Panc1 (cell line): ENCODE measurements around the gene EGFLAM. TPM values are rescaled to one million over a fixed set of nuclear protein-coding genes. Genes with fewer than 3 reads are reported as not detected.

ENCODE experiments used
- ATAC-seq: fragments of 200-7000 bp; cut with Tn5 transposase; 2 replicates; pipeline ENCODE4 v1.9.1; 2020; ENCODE audit warnings: mild to moderate bottlenecking, moderate library complexity
- BruUV-seq: library from RNA; stranded (reverse); fragments of 400-500 nt; replicated peaks from 2 replicates; lab custom pipeline; 2021; lab: Mats Ljungman, UMichigan
- CTCF ChIA-PET: fragments of 300-600 bp; sonication (Branson Sonifier 250); formaldehyde crosslinking; loops from one replicate; lab custom pipeline; 2022; ENCODE audit warnings: antibody characterized with exemption; lab: Charles Lee
- POLR2A ChIA-PET: fragments of 300-600 bp; sonication (Branson Sonifier 250); formaldehyde crosslinking; loops from one replicate; lab custom pipeline; 2022; ENCODE audit warnings: antibody characterized with exemption; lab: Charles Lee
- DNase-seq: peaks from one replicate; pipeline ENCODE4 v3.0.0-alpha.2; 2010; ENCODE audit warnings: low read depth, low spot score
- H3K27ac ChIP-seq: 2 replicates; pipeline ENCODE4 v1.5.1; 2011; ENCODE audit warnings: mild to moderate bottlenecking, low read length, inconsistent platforms
- H3K27me3 ChIP-seq: fragments of 200-500 bp; sonication (Bioruptor generic); 2 replicates; pipeline ENCODE4 v1.6.0; 2014; ENCODE audit warnings: low read length, inconsistent platforms; ENCODE audit not compliant: control insufficient read depth, insufficient read depth
- H3K36me3 ChIP-seq: fragments of 200-500 bp; sonication (Bioruptor generic); 2 replicates; pipeline ENCODE4 v1.5.1; 2014; ENCODE audit warnings: inconsistent platforms, mild to moderate bottlenecking, low read length, moderate library complexity; ENCODE audit not compliant: control insufficient read depth, insufficient read depth
- H3K4me1 ChIP-seq: 2 replicates; pipeline ENCODE4 v1.5.1; 2011; ENCODE audit warnings: inconsistent platforms, mild to moderate bottlenecking, low read length, moderate library complexity; ENCODE audit not compliant: control insufficient read depth, insufficient read depth
- H3K4me3 ChIP-seq, 2 experiments: 2 replicates each; pipeline ENCODE4 v1.5.1; 2011 to 2012; ENCODE audit warnings: low read depth in 2 of 2, low read length in 2 of 2, mild to moderate bottlenecking in 2 of 2, inconsistent platforms in 1 of 2, moderate library complexity in 1 of 2
- H3K9me3 ChIP-seq: fragments of 200-500 bp; sonication (Bioruptor generic); 2 replicates; pipeline ENCODE4 v1.5.1; 2014; ENCODE audit warnings: low read depth, mild to moderate bottlenecking, inconsistent platforms, low read length, moderate library complexity; ENCODE audit not compliant: control insufficient read depth, insufficient read depth
- CTCF ChIP-seq: fragments of 450-650 bp; IDR thresholded peaks from 2 replicates; pipeline ENCODE4 v1.5.1; 2017; ENCODE audit warnings: mild to moderate bottlenecking
- POLR2AphosphoS5 ChIP-seq: IDR thresholded peaks from 2 replicates; pipeline ENCODE4 v1.6.1; 2012; ENCODE audit warnings: mild to moderate bottlenecking, low read depth, low read length, moderate library complexity
- REST ChIP-seq, 2 experiments: IDR thresholded peaks; 2 replicates each; pipeline ENCODE4 v1.6.1; 2011 to 2012; ENCODE audit warnings: low read depth in 2 of 2, control low read depth in 1 of 2, low read length in 1 of 2, mild to moderate bottlenecking in 1 of 2, moderate library complexity in 1 of 2; ENCODE audit not compliant: insufficient read depth in 1 of 2
- SIN3A ChIP-seq: IDR thresholded peaks from 2 replicates; pipeline ENCODE4 v1.6.1; 2012; ENCODE audit warnings: low read depth, mild to moderate bottlenecking, low read length, moderate library complexity, borderline replicate concordance; ENCODE audit not compliant: insufficient read depth
- TCF7L2 ChIP-seq: IDR thresholded peaks from 2 replicates; pipeline ENCODE4 v1.6.1; 2011; ENCODE audit warnings: mild to moderate bottlenecking, low read depth, low read length, inconsistent platforms
- in situ Hi-C: cut with HindIII; loops from 2 replicates; pipeline ENCODE4 v1.10.0; 2016; ENCODE audit warnings: low sequenced_read_pairs, low pct_unique_long_range_greater_than_20kb
- intact Hi-C: fragments of 100-400 bp; cut with micrococcal nuclease; formaldehyde crosslinking; loops from one replicate; pipeline ENCODE4 v1.10.0; 2022; ENCODE audit not compliant: unreplicated experiment
- total RNA-seq: library from RNA; stranded (reverse); gene quantifications from one replicate; pipeline ENCODE4 v1.2.1, GENCODE V29; 2021; ENCODE audit not compliant: unreplicated experiment

The EGFLAM gene
- total RNA-seq, 1 experiment from 2014 or later, result 14.8 TPM

GRCh38 chr5:38471709-38472108, 213.3 kb downstream of the EGFLAM start:
- POLR2A ChIA-PET, result no interaction called here
- in situ Hi-C loops, result no loop called here

GRCh38 chr5:38472541-38472940, 214.2 kb downstream of the EGFLAM start:
- H3K36me3 ChIP-seq, result peaks cover 8% of the 10 kb centered on the region
- intact Hi-C loops, result no loop called here
- no peaks in the 10 kb centered on the region for H3K27me3 ChIP-seq
- no peaks in the 10 kb centered on the region for H3K9me3 ChIP-seq
- no peak overlapping the region for H3K4me3 ChIP-seq
- POLR2A ChIA-PET, result interaction anchor here (0.7 kb wide), 1 partner anchor 24 kb away, joined by 3 read pairs; no protein-coding TSS in a partner anchor
- in situ Hi-C loops, result no loop called here
- H3K4me1 ChIP-seq, result peaks cover 12% of the 10 kb centered on the region
- DNase-seq (no peak), ATAC-seq (no peak)
- BruUV-seq, result no TSS peak
- H3K27ac ChIP-seq, result no peak overlapping the region
- TF ChIP-seq REST (IDR thresholded peaks at IDR 0.05; ENCODE audit: insufficient read depth in 1 of 2, low read depth in 2 of 2, low read length in 1 of 2) (no peak), CTCF (no peak), TCF7L2 (no peak), POLR2AphosphoS5 (no peak), SIN3A (no peak)
- CTCF ChIA-PET, result no interaction called here

More at GRCh38 chr5:38471709-38472108, 213.3 kb downstream of the EGFLAM start:
- ATAC-seq (no peak), DNase-seq (no peak)
- no TSS peak for BruUV-seq
- Histone ChIP-seq H3K36me3 (0 out of 2 replicates have a peak, but pooled peaks cover 4% of the 10 kb centered on the region), H3K4me1 (peaks cover 20% of the 10 kb centered on the region), H3K27ac (no peak overlapping the region), H3K9me3 (no peaks in the 10 kb centered on the region), H3K4me3 (no peak overlapping the region), H3K27me3 (no peaks in the 10 kb centered on the region)
- CTCF ChIA-PET, result no interaction called here
- TF ChIP-seq TCF7L2 (no peak), CTCF (no peak), SIN3A (no peak), POLR2AphosphoS5 (no peak), REST (IDR thresholded peaks at IDR 0.05; ENCODE audit: insufficient read depth in 1 of 2, low read depth in 2 of 2, low read length in 1 of 2) (no peak)
- intact Hi-C loops, result no loop called here
